Measurements from ENCODE around the gene KRT6B.
A peak's percentile ranks its signal among the peaks of the same experiment; 100 is the strongest.

The KRT6B gene

GRCh38 chr12:52415870-52416750, 35.8 kb downstream of the KRT6B start:
- Histone ChIP-seq H2AFZ (ENCODE audit: low read length) (no peak overlapping the region), H3K9me3 (ENCODE audit: insufficient read depth, low read depth, low read length) (no peaks in the 10 kb centered on the region), H3K79me2 (ENCODE audit: insufficient read depth, low read length) (no peaks in the 10 kb centered on the region), H3K4me1 (ENCODE audit: insufficient read depth, low read length, poor library complexity, severe bottlenecking) (no peaks in the 10 kb centered on the region), H3K4me3 (ENCODE audit: low read length, poor library complexity, severe bottlenecking) (no peak overlapping the region), H4K20me1 (ENCODE audit: insufficient read depth, low read length, poor library complexity, severe bottlenecking) (no peaks in the 10 kb centered on the region), H3K9ac (ENCODE audit: low read depth, low read length, poor library complexity, severe bottlenecking) (no peak overlapping the region), H3K9me2 (replicated peaks; ENCODE audit: low read depth, low read length) (no peaks in the 10 kb centered on the region), H3K4me2 (ENCODE audit: low read depth, low read length, poor library complexity, severe bottlenecking) (no peak overlapping the region), H3K36me3 (ENCODE audit: insufficient read depth, low read length) (no peaks in the 10 kb centered on the region), H3F3A (ENCODE audit: low read depth) (no peaks in the 10 kb centered on the region), H3K27me3 (ENCODE audit: insufficient read depth, low read length, poor library complexity, severe bottlenecking) (no peaks in the 10 kb centered on the region)
- TF ChIP-seq, protein P1, sequence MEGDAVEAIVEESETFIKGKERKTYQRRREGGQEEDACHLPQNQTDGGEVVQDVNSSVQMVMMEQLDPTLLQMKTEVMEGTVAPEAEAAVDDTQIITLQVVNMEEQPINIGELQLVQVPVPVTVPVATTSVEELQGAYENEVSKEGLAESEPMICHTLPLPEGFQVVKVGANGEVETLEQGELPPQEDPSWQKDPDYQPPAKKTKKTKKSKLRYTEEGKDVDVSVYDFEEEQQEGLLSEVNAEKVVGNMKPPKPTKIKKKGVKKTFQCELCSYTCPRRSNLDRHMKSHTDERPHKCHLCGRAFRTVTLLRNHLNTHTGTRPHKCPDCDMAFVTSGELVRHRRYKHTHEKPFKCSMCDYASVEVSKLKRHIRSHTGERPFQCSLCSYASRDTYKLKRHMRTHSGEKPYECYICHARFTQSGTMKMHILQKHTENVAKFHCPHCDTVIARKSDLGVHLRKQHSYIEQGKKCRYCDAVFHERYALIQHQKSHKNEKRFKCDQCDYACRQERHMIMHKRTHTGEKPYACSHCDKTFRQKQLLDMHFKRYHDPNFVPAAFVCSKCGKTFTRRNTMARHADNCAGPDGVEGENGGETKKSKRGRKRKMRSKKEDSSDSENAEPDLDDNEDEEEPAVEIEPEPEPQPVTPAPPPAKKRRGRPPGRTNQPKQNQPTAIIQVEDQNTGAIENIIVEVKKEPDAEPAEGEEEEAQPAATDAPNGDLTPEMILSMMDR (conservative IDR thresholded peaks at IDR 0.05; ENCODE audit: low read length): no peak
- no peak for TF ChIP-seq EZH2phosphoT487 (IDR thresholded peaks at IDR 0.05; ENCODE audit: borderline replicate concordance)

DNA sequence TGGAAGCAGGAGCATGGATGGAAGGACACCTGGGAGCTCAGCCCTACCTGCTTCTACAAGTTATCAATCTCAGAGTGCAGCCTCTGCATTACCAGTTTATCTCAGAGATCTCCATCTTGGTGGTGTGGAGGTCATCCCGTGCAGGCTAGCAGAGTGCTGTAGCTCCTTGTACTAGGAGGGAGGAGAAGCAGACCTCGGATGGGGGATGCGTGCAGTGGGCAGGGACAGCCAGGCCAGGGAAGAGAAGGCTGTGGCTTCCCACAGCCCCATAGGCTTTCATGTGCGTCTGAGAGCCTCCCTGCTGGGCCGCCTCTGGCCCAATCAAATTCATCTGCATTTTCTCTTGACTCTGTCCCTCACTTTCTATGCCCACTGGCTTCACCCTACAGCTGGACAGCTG, 37.0 kb downstream of the KRT6B start:
- Histone ChIP-seq H2AFZ (ENCODE audit: low read length) (no peak overlapping the region), H3F3A (ENCODE audit: low read depth) (no peaks in the 10 kb centered on the region), H3K27me3 (ENCODE audit: insufficient read depth, low read length, poor library complexity, severe bottlenecking) (no peaks in the 10 kb centered on the region)

GRCh38 chr12:52413782-52414345, 38.1 kb downstream of the KRT6B start:
- no peaks in the 10 kb centered on the region for H3K79me2 ChIP-seq (ENCODE audit: insufficient read depth, low read length)
- TF ChIP-seq, protein P1 (conservative IDR thresholded peaks at IDR 0.05; ENCODE audit: low read length): peak; percentile 37
- TF ChIP-seq EZH2phosphoT487 (IDR thresholded peaks at IDR 0.05; ENCODE audit: borderline replicate concordance): no peak
- H3K9me3 ChIP-seq (ENCODE audit: insufficient read depth, low read depth, low read length): no peaks in the 10 kb centered on the region
- no peak overlapping the region for H3K4me2 ChIP-seq (ENCODE audit: low read depth, low read length, poor library complexity, severe bottlenecking)
- no peaks in the 10 kb centered on the region for H3K9me2 ChIP-seq (replicated peaks; ENCODE audit: low read depth, low read length)
- no peaks in the 10 kb centered on the region for H3K27me3 ChIP-seq (ENCODE audit: insufficient read depth, low read length, poor library complexity, severe bottlenecking)
- H3K4me1 ChIP-seq (ENCODE audit: insufficient read depth, low read length, poor library complexity, severe bottlenecking): no peaks in the 10 kb centered on the region
- no peaks in the 10 kb centered on the region for H3F3A ChIP-seq (ENCODE audit: low read depth)
- no peak overlapping the region for H3K9ac ChIP-seq (ENCODE audit: low read depth, low read length, poor library complexity, severe bottlenecking)
- H3K4me3 ChIP-seq (ENCODE audit: low read length, poor library complexity, severe bottlenecking): no peak overlapping the region
- no peaks in the 10 kb centered on the region for H3K36me3 ChIP-seq (ENCODE audit: insufficient read depth, low read length)
- no peaks in the 10 kb centered on the region for H4K20me1 ChIP-seq (ENCODE audit: insufficient read depth, low read length, poor library complexity, severe bottlenecking)
- no peak overlapping the region for H2AFZ ChIP-seq (ENCODE audit: low read length)

More for the DNA sequence above, 37.0 kb downstream of the KRT6B start:
- Histone ChIP-seq H3K9me2 (replicated peaks; ENCODE audit: low read depth, low read length) (no peaks in the 10 kb centered on the region), H4K20me1 (ENCODE audit: insufficient read depth, low read length, poor library complexity, severe bottlenecking) (no peaks in the 10 kb centered on the region), H3K4me1 (ENCODE audit: insufficient read depth, low read length, poor library complexity, severe bottlenecking) (no peaks in the 10 kb centered on the region), H3K9me3 (ENCODE audit: insufficient read depth, low read depth, low read length) (no peaks in the 10 kb centered on the region), H3K36me3 (ENCODE audit: insufficient read depth, low read length) (no peaks in the 10 kb centered on the region), H3K4me2 (ENCODE audit: low read depth, low read length, poor library complexity, severe bottlenecking) (no peak overlapping the region), H3K4me3 (ENCODE audit: low read length, poor library complexity, severe bottlenecking) (no peak overlapping the region), H3K79me2 (ENCODE audit: insufficient read depth, low read length) (no peaks in the 10 kb centered on the region), H3K9ac (ENCODE audit: low read depth, low read length, poor library complexity, severe bottlenecking) (no peak overlapping the region)
- TF ChIP-seq EZH2phosphoT487 (IDR thresholded peaks at IDR 0.05; ENCODE audit: borderline replicate concordance): no peak
- TF ChIP-seq, protein P1 (conservative IDR thresholded peaks at IDR 0.05; ENCODE audit: low read length): no peak
